GM21723 (cell line): Measurements from ENCODE around the gene PPM1H.
"Not testable (repeated sequence)": the region's sequence is repeated elsewhere in the genome, so short reads cannot be mapped to it uniquely, and the experiment has no call there.

ENCODE experiments used
- ATAC-seq: cut with Tn5 transposase; IDR thresholded peaks from one replicate; pipeline ENCODE4 v1.9.1; 2021; ENCODE audit warnings: mild to moderate bottlenecking, moderate library complexity; ENCODE audit not compliant: unreplicated experiment

The PPM1H gene

DNA sequence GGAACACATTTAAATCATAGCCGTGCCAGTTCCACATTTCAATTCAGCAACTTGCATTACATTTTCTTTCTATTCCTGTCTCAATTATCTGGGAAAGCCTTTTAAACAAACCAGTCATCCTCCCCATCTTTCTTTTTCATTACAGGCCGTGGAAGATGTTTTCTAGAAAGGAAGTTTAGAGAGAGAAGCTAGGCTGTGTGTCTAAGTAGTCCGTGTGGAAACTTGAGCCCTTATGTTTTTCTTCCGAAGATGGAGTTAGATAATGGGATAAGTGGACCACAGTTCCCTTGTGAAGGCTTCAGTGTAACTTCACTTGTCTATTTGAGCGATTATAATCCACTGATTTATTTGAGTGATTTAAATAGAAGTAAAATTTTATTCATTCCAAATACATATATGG lies 12.4 kb upstream of the PPM1H start:
- ATAC-seq: no peak

DNA sequence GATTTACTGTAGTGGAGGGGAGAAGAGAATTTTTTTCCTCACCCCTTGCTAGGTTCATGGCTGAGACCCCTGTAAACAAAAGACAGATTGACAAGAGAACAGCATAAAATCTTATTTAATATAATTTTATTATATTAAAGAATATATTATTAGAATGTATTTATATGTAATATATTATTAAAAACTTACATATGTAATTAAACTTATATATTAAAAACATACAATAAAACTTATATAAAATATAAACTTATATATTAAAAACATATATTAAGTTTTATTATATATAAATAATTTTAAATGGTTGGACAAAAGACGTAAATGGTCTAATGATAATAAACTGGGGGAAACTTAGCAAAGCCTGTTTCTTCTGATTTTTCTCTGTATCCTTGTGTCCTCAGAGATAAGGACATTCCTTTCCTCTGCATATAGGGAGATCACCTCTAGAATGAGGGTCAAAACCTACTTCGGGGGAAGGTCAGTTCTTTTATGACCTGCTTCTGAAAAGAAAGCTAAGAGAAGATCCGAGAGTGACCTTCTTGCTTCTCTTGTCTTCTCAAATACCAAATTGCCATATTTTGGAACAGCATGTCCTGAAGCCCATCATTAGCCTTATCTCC lies 8.9 kb upstream of the PPM1H start:
- no peak for ATAC-seq

DNA sequence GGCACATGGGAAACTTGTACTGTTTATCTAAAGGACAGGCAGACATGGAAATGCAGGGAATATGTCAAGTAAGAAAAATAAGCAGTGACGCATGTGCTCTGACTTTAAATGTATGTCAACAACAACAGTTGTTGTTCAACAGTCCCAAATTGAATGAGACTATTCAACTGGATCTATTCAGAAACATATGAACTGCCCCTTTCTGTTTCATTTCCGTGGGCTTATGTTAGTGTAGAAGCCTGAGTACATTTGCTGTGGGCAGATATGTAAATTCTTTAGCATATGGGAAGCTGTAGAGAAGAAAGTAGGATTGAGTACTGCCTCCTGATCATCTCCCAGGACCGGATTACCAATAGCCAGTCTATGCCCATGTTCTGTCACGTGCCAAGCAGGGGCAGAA lies 7.4 kb upstream of the PPM1H start:
- not testable (repeated sequence) for ATAC-seq

DNA sequence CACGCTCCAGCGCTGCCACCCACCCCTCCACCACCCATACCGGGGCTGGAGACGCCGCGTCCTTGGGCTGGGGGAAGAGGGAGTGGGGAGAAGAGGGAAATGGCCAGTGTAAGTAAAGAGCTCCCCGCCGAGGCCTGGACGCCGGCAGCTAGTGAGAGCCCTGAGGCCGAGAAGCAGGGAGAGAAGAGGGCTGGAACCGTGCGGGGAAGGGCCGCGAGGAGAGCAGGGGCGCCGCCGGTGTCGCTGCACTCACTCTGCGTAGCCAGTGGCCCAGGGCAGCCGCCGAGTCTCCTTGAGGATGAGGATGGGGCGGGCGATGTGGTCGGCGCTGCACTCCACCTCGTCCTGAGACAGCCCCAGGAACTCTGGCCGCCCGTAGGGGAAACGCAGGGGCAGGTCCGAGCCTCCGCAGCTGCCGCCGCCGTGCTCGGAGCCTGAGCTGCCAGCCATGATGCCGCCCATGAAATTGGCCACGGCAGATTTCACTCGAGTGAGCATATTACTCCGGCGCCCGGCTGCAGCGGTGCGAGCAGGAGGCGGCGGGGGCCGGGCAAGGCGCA lies 631 bp downstream of the PPM1H start:
- peak; percentile 38 for ATAC-seq

DNA sequence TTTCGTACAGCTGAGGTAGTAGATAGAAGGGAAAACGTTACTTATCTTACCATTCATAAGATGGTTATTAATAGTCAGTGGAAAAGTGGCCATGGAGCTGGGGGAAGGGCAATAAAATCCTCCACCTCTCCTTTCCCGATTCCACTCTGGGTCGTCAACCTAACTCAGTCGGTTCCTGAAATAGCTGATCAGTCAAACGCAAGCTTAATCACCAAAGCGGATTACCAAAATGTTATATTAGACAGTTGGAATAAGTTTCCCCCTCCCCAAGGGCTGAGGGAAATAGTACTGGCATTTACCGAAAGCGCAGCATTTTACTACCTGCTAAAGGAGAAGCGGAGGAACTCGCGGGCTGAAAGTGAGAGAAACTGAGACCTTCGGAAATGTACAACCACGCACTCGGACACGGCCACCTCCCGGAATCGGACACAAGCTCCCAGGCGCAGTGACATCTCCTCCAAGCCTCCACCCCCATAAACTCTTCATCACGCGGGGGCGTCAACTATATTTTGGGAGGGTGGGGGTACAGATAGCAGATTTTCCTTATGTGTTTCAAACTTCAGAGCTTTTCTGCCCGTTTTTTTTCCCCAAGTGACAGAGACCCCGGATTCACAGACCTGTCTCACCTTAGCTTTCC lies 1.2 kb downstream of the PPM1H start:
- ATAC-seq: no peak

DNA sequence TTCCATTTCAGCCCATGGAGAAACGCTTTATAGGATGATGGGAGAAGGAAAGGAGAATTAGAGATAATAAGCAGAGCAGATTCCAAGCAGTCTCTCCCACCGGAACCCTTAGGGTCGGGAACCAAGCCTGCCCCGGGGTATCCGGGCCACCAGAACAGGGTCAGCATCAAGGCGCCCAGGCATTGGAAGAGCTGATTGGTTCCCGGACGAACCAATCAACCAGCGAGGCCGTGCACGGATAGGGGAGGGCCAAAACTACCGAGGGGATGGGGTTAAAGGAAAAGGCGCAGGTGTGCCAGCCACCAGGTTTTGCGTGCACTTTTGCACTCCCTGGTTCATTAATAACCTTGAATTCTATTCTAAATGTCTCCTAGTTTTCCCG lies 1.7 kb downstream of the PPM1H start:
- no peak for ATAC-seq

DNA sequence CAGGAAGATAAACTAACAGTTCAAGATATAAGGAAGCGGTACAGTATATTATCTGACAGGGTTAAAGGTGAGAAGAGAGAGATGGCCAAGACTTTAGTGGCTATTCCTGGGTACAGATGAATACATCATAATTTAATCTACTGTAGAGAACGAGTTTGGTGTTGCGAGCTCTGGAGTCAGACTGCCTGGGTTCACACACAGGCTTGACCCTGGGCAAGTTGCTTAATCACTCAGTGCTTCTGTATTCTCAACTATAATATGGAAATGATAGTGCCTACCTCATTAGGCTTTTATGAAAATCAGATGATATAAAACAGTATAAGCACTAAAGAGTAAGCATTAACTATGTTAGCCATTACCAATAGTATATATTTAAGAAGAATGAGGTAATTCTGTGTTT lies 3.5 kb downstream of the PPM1H start:
- ATAC-seq: no peak

DNA sequence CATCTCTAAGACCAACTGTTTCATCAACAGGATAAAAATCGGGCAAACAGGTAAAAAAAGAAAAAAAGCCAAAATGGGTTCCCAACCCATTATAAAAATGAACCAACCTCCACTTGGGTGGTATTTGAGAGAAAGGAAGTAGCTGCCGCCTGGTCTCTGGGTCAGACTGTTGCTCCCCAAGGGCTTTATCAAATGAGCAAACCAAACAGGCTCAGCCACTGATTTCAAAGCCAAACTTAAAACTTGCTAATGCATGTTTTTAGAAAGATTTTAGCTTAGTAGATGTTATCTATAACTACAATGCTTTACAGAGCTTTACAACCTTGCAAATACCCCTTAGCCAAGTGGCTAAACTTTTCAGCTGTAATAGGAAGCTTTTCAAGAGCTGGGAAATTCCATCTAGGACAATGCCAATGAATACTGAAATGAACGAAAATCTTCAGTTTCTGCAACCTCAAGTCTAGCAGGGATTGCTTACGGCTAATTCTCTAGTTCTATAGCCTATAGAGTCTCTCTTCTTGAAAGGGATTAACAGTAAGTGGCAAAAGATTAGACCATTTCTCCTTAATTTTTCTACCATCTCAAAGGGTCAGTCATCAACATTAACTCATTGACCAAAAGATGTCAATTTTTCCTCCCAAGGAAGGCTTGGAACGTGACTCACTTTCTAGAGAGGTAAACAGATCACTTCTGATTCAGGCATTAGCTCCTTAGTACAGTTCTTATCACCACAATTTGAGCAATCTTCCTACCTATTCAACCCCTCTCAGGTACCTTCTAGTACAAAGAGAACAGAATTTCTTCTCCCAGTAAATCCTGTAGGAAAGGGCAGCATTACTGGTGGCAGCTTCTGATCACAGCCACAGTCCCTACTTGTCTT lies 4.2 kb downstream of the PPM1H start:
- no peak for ATAC-seq

DNA sequence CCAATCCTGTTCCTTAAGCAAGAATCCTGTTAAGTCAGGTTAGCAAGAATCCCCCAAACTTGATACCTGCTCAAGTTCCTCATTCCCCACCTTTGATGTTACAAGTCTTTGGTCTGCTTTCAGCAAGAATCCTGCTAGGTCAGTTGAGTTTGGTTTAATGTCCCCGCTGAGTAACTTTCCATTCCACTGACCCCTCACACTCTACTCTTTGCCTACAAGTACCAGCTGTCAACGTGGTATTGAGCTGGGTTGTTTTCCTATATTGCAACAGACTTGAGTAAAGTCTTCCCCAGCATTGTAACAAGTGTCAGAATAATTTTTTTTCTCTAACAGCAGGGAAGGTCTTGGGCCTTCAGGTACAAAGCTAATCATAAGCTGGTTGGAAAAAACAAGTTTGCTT lies 6.3 kb downstream of the PPM1H start:
- ATAC-seq: no peak

DNA sequence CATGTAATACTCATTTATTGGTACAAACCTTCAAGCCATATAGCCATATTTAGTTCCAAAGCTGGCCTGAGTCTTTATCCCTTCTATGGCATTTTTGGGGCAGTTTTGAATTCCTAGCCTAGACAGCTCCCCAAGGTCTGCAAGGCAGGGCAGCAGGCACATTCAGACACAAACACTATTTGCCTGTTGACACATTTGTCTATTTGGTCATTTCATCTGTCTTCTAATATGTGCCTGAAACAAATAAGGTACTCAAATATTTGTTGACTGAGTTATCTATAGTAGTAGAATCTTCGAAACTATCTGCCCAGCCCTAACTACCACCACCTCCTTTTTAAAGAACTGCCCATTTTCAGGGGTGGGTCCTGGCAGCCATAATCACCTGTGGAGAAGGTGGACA lies 9.3 kb downstream of the PPM1H start:
- ATAC-seq: no peak

DNA sequence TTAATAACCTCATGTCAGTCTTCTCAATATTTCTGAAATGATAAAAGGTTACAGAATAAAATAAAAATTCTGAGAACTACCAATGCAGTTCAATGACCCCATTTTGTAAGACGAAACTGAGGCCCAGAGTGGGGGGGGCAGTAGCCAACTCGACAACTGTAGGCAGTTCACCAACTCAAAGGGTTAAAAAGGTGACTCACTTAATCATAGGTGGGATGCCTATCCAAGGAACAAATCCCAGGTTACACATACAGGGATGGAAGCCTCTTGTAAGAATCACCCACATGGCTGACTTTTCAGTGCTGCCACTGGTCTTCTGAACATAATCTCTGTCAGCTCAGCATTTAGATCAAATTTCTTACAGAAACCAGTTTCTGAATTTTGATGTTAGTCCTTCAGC lies 10.9 kb downstream of the PPM1H start:
- ATAC-seq: no peak

DNA sequence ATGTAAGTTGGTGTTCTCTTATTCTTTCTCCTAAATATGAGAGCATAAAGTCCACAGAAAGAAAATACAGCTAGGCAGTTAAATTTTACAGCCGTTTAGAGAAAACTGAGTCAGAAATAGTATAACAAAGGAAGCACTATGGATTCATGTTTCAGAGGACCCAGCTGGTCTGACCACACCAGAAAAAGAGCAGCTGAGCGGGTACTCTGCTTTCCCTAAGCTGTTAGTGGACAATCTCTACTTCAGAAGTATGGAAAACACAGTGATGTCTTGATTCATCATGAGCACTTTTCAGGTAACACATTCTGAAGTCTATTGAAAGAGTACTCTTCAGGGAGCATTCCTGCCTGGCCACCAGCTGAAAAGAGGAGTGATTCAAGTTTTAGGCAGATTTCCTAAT lies 12.4 kb downstream of the PPM1H start:
- no peak for ATAC-seq

DNA sequence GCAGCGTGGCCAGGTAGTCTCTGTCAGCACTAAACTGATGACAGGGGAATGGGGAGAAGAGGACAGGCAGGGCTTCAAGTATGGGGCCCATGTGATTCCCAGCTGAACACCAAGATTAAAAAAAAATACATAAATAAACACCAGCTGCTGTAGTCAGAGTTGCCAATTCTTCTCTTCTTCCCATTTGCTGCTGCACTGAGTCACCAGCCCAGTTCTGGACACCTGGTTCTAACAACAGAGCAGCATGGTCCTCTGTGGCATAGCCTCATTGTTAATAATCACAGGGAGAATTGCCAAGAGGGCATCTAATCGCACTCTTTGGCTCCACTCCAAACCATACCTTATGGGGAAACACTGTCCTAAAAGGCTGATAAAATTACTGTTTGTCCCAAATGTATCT lies 15.1 kb downstream of the PPM1H start:
- no peak for ATAC-seq

DNA sequence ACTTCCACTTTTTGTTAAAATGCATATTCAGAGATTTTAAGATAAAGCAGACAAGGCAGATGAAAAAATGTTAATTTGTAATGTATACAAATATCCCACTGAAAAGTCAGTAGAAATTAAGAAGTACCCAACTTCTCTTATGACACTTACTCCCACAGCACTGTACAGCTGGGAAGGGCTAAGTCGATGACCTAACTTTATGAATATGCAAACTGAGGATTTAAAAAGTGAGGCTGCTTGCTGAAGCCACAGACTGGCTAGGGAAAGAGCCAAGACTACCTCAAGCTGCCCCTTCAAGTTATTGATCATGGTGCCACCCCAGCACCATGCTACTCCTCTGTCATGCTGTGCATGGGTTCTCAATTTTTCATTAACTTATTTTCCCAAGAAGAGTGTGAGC lies 17.0 kb downstream of the PPM1H start:
- no peak for ATAC-seq

DNA sequence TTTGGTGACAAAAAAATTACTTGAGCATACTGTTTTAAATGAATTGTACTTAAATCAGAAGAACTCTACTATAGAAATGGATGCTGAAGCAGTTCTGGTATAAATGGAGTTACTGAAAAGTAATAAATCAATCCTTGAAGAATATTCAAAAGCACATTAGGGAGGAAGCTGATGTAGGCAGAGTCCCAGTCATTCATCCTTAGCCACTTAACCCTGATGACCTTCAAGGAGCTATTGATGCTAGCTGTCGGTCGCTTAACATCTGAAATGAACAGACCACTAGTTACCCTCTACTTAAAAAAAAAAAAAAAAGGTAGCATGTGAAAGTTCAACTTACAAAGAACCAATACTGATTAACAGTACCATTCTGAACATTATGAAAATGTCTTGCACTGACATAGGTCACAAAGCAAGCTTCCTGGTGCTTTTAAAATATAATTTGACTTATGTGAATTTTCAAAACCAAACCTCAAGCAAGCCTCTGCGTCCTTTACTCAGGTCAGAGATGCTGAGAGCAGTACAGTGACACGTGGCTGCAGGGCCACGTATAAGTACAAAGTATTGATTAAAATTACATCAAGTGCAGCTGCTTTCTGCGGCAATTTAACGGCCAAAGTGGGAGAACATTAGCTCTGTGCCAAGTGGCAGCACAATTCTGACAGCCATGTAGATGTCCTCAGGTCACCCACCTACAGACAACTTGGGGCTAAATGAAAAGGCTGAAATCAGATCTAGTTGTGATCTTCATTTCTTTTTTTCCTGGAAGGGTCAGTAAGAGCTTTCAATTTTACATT lies 18.1 kb downstream of the PPM1H start:
- ATAC-seq: no peak

DNA sequence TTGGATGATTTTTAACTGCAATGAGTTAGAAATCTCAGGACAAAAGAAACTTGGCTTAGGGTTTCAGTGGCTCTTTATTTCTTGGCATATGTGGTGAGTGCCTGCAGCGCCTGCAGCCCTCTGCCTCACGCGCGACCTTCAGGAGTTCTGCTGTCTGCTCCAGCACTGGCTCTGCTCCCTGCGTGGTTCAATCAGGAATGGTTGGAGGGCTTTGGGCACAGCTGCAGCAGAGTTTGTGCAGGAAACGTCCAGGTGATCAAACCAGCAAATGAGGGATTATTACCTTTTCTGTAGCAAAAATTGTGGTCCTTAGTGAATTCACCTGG lies 19.8 kb downstream of the PPM1H start:
- no peak for ATAC-seq

DNA sequence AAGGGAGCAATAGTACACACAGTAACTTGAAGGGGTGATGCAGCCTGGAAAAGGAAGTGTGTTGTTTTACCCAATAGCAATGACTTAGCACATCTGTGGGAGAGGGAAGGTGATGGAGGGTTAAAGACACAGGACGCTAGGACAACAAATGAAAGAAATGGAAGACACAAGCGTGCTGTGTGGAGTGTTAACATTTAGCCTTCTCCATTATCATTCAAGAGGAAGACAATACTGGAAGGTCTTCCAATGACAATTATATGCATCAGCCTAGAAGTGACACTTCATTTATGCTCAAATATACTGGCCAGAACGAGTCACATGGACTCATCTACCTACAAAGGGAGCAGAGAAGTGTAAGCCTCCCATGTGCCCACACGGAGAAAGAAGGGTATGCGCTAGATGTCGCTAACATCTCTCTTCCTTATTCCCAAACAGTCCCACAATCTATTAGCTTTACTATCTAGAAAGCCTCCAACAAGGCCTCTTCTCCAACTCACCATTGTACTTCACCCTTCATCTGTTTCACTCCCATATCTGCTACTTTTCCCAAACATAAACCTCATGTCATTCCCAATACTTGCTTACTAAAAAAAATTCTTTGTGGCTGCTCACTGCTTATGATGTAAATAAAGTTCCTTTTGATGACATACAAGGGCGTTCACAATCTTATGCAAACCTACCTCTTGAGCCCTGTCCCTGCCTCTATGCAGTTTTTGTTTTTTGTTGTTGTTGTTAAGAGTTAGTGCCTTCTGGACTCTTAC lies 20.3 kb downstream of the PPM1H start:
- ATAC-seq: no peak

DNA sequence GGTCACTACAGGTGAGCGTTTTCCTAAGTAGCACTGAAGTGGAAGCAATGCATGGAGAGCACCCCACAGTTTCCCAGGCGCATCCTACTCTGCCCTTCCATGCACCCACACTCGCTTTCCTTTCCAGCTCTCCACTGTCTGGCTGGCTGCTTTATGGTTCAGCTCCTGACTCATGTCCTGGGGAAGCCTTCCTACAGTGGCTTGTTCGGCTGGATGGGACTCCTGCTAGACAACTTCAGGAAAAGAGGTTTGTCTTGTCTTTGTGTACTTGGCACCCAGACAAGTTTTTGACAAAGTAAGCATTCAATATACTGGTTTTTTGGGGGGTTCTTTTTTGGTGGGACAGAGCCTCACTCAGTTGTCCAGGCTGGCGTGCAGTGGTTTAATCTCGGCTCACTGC lies 21.6 kb downstream of the PPM1H start:
- ATAC-seq: no peak

DNA sequence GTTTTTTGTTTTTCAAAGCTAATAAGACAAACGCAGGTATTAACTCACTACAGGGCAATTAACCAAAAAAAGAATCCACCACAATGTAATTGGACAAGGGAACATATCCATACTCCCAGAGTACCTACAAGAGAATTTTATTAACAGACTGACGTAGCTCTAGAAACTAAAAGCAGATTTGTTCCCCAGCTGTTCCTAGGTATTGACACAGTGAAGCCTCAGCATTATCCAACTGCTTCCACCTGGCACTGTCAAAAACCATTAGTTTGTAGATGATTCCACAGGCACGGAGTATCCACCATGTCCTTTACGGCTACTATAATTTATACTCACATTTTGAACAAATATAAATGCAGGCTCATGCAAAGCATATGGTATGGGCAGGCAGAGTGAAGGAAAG lies 22.3 kb downstream of the PPM1H start:
- no peak for ATAC-seq

DNA sequence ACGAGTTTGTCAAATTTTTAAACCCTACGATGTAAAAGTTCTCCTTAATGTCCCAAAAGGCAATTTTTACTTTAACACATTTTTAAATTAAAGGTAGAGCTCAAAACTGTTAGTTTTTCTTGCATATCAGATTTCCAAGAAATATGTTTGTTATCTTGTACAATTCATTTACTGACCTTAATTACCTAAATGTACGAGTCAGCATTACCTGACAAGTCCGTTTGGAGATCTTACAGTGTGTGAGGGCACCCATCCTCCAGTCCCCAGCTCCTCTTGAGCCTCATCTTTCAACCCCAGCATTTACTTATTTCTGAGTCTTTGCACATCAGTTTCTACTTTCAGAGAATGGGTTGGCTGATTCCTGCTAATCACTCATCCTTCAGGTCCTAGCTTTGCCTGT lies 23.7 kb downstream of the PPM1H start:
- ATAC-seq: no peak
